HG03432 (cell line): Measurements from ENCODE around the gene MKRN1.
A peak's percentile ranks its signal among the peaks of the same experiment; 100 is the strongest.
"Not testable (repeated sequence)": the region's sequence is repeated elsewhere in the genome, so short reads cannot be mapped to it uniquely, and the experiment has no call there.

Experiments used
- ATAC-seq: cut with Tn5 transposase; IDR thresholded peaks from one replicate; pipeline ENCODE4 v1.9.1; 2021; ENCODE audit warnings: mild to moderate bottlenecking, moderate library complexity; ENCODE audit not compliant: unreplicated experiment

Gene MKRN1

DNA sequence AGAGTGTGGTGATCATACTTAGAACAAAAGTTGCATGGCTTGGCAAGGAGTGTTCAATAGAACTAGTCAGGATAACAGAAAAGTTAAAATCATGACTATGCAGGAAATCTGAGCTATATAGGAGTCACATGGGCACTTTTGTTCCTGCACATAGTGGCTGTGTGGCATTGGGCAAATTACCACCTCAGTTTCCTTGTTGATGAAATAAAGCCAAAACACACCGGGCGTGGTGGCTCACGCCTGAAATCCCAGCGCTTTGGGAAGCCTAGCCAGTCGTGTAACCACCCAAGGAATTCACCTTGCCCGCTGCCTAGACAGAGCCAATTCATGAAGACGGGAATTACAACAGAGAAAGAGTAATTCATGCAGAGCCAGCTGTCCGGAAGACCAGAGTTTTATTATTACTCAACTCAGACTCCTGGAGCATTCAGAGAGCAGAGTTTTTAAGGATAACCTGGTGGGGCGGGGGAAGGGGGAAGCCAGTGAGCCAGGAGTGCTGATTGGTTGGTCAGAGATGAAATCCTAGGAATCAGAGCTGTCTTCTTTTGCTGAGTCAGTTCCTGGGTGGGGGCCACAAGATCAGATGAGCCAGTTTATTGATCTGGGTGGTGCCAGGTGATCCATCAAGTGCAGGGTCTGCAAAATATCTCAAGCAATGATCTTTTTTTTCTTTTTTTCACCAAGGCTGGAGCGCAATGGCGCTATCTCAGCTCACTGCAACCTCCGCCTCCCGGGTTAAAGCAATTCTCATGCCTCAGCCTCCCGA is 6.4 kb upstream of the MKRN1 start:
- no peak for ATAC-seq

DNA sequence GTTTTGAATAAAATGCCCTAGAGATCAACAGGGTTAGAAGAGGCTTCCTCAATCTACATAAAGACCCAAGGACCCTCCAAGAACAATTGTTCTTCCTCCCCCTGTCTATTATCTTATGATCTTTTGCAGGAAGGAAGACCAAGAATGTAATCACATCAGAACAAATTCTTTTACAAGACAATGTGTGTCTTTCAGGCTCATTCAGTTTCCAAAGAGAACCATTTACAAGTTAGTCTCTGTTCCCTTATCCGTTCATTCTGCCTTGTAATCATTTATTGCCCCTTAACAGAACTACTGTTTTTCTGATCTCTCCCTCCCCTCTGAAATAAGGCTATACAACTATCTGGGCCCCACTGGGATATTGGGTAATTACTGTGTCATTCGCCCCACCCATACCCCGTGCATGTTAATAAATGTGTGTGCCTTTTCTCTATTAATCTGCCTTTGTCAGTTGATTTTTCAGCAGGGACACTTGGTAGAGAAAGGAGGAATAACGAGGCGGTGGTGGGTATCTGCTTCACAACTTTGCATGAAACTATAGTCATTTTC is 5.7 kb upstream of the MKRN1 start:
- no peak for ATAC-seq

DNA sequence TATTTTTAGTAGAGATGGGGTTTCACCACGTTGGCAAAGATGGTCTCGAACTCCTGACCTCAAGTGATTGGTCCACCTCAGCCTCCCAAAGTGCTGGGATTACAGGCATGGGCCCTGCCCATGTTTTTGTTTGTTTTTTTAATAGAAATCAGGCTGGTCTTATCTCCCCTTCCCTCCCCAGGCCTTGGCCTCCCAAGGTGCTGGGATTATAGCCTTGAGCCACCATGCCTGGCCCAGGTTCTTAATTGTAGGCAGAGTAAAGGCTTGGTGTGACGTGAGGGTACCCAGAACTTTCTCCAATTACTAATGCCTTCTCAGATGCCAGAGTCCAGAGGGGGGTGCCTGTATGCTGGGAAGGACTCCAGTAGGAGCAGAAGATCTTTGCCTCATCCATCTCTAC is 5.2 kb upstream of the MKRN1 start:
- ATAC-seq = no peak

DNA sequence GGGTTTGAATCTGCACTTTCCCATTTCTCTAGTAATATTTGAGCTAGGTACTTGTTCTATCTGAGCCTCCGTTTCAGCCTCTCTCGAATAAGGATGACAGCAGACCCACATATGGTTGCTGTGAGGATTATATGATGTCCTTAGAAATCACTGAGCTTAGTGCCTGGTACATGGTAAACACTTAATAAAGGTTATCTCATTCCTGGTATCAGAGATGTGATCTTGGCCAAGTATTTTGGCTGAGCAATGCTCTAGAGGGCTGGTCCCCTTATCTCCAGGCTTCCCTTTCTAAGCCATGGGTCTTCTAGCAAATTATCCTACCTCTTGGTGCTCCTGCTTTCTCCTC is 407 bp upstream of the MKRN1 start:
- ATAC-seq = no peak

DNA sequence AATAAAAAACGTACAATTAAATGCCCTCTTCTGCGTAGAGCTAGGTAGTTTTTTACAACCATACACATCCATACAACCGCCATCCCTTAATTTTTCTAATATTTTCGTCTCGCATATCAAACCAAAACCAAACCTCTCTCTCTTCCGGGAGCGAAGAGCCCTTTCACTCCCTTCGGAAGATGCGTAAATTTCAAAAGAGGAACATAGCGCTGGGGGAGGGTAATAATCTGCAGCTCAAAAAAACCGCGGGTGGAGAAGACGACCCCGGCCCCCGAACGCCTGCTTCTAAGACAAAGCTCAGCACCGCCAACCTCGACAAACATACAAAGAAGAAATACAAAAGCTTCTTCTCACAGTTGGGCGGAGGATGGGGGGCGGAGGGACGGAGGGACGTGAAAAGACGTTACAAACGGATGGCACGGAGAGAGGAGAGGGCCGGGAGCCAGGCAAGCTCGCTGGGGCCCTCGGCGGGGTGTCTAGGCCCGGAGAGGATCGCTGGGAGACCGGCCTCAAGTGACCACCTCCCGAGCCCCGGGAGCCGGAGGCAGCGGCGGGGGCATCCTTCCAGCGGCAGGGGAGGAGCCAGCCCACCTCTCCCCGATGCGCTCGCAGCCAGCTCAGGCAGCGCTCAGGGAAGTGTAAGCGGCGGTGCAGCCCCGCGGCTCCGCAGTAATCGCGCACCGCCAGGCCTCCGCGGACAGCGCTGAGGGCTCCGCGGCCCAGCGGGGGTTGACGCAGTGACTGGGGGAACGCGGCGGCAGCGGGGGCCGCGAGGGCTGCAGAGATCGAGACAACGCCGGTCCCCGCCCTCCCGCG is 851 bp downstream of the MKRN1 start:
- peak; percentile 25 for ATAC-seq

DNA sequence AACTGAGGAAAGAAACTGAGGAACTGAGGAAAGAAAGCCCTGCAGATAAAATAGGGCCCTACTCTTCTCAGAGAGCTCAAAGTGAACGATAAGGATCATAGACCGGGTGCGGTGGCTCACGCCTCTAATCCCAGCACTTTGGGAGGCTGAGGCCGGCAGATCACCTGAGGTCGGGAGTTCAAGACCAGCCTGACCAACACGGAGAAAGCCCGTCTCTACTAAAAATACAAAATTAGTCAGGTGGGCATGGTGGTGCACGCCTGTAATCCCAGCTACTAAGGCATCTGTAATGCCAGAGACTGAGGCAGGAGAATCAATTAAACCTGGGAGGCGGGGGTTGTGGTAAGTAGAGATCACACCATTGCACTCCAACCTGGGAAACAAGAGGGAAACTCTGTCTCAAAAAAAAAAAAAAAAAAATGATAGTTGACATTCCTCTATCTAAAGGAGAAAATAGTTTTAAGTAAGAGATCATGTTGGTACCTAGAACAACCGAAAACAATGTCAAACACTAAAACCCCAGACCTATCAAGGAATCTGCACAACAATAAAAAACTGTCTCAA is 2.5 kb downstream of the MKRN1 start:
- ATAC-seq = no peak

DNA sequence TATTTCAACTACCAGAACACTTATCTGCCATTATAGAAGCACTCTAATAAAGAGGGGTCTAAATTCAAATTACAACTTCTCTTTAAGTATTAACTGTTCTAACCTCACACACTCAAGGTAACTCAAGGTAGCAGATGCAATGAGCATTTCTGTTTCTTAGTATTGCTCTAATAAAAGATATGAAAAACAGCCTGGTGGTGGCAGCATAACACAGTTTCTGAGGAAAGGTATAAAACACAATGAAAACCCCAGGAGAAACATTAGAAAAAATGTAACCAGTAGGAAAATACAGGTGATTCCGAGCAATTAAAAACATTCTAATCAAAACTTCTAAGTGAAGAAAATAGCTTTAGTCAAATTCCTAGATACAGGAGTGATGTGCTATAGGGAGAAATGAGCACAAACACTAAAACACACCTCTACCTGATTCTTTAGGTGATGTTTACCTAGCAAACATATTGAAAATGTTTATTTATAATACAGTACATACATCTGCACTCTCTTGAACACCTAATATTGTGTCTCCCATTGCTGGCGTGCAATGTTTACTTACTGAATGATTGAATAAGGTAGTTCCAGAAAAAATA is 3.5 kb downstream of the MKRN1 start:
- no peak for ATAC-seq

DNA sequence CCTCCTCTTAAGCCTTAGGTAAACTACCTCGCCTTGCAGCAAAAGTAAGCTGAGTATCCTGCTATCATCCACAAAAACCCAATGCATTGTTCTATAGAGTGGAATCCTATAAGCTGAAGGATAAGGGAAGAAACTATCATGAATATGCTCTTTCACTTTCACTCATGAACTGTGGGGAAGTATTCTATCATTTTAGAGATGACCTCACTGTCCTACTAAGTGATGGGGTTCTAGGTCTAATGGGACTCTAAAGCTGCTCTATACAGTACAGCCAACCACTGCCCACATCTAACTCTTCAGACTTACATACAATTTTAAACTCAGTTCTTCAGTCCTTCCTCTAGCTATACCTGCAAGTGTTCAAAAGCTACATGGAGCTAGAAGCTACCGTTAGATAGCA is 16.2 kb downstream of the MKRN1 start:
- ATAC-seq = no peak

DNA sequence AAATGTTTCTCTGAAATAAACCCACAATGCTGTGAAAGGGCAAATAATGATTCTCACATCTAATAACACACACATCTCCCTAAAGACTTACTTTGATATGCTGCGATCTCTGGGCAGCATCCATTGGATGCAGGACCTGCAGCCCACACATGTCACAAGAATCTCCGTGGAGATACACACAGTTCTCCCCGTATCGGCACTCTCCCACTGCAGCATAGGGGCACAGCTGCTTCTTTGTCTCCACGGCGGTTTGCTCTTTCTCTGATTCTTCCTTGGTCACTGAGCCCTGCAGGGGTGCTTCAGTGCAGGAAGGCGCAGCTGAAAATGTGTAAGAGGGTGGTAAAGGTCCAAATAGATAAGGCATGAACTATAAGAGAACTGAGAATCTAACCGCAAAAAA is 20.4 kb downstream of the MKRN1 start:
- ATAC-seq = no peak

DNA sequence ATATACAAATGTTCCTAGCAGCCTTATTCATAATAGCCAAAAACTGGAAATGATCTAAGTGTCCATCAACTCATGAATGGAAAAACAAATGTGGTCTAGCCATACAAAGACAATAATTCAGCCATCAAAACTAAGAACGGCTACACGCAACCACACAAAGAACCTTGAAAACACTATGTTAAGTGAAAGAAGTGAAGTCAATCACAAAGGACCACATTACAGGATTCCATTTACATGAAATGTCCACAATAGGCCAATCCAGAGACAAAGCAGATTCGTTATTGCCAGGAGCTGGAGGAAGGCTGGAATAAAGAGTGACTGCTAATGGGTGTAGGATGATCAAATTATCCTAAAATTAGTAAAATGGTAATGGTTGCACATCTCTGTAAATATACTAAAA is 21.1 kb downstream of the MKRN1 start:
- no peak for ATAC-seq

DNA sequence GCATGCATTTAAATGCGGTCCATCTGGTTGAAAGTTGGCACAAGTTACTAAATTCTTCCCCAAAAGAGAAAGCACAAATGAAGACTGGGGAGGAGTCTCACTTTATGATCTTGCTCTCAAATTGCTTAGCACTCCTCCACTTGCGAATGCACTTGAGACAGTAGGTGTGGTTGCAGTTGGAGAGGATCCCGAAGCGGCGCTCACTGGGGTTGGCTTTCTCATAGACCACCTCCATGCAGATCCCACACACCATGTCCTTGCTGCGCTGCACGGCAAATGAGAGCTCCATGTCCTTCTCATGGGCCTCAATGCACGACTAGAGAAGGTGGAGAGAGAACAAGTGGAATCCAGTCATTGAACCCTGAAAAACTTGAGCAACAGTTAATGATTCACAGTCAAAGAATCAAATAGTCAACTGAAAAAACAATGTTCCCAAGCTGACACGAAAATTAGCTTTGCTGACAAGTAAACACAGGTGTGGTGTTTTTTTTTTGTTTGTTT is 22.7 kb downstream of the MKRN1 start:
- ATAC-seq = no peak

DNA sequence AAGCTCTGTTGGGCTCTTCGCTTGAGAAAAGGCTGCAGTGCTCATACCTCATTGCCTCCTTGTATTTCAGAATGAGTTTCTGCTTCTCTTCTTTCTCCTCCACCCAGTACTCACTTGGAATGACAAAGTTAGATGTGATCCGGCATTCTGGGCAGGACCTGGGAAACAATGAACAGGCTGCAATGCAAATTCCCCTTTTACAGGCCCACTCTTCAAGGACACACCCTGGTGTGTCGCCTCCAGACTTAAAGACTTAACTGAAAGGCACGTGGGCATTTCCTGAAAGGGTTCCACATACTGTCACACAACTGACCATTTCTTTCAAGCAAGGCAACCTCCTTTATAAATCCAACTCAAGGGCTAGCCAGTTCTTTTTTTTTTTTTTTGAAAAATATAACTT is 23.6 kb downstream of the MKRN1 start:
- ATAC-seq = no peak

DNA sequence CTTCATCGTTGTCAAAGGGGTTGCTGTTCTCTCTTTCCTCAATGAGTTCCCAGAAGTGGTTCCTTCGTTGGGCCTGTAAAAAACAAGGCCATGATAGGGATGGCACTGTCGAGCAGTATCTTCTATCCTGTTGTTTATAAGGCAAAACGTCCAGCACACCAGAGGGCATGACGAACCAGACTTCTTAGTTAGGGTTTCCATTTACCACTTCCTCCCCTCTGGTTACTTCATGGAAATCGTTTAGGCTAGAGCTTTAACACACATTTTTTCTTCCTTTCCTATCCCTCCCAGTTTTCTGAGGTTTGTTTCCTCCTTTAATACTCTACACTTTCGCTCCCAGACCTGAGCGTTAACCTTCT is 24.7 kb downstream of the MKRN1 start:
- ATAC-seq = no peak

DNA sequence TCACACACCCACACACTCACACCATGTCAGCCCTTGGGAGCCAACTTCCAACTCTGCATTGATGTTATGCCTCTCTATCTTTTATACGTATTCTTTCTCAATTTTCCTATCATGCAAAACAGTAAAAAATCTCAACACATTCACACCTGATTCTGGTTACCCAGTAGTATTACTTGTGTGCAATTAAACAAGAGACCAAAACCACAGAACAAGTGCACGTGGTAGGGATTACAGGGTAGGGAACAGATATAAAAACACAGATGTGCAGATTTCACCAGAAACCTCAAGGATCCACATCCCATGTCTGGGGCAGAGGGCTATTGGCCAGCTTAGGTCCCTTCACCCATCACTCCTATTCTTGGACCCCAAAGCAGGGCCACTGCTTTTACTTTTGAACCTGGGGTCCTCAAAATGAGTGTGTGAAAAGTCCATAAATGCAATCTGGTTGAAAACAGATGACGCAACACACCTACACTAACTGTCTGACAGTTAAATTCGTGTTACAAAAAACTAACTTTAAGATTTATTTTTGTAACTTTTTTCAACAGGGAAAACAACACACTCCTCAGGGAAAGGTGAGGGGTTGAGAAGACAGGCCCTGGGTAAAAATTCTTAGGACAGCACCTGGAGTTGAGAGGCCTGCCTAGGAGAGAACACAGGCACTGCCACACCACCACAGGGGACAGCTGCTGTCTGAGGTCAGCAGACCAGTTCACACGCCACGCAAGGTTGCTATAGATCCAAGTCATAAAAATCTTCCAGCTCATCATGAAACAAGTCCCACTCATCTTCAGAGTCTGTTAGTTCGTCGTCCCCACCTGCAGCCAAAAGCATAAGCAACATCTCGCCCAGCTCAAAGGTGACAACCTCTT is 25.3 kb downstream of the MKRN1 start:
- not testable (repeated sequence) for ATAC-seq

DNA sequence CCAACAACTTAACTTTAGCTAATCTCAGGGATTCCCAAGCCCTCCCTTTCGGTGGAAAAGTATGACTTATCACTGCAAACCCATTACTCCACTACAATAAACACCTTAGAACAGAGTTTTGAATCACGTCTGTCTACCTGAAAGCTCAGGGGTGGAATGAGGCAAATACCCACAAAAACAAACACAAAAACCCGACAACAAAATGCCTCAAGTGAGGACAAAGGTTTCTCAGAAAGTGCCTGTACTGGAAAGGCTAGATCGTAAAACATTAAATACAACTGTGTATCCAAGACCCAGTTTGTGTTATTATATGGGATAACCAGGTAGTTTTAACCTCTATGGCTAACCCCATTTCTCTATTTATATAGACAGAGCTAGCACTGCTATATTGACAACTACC is 26.0 kb downstream of the MKRN1 start:
- ATAC-seq = no peak

DNA sequence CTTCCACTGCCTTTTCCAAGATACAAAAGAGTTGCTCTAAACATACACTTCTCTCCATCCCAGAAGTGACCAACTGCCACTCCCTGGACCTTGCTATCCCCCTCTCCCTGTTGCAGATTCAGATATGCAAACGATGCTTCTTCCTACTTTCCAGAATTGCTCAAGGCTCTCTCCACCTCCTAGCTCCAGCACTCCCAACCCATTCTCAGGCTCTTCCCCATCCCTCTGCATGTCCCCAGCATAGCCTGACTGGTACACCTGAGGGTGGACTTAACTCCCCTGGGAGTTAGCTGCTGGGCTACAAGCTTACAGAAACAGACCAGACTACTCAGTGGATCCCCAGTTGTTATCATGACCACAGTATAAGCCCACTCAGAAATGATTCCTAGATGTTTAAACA is 27.6 kb downstream of the MKRN1 start:
- ATAC-seq = no peak

DNA sequence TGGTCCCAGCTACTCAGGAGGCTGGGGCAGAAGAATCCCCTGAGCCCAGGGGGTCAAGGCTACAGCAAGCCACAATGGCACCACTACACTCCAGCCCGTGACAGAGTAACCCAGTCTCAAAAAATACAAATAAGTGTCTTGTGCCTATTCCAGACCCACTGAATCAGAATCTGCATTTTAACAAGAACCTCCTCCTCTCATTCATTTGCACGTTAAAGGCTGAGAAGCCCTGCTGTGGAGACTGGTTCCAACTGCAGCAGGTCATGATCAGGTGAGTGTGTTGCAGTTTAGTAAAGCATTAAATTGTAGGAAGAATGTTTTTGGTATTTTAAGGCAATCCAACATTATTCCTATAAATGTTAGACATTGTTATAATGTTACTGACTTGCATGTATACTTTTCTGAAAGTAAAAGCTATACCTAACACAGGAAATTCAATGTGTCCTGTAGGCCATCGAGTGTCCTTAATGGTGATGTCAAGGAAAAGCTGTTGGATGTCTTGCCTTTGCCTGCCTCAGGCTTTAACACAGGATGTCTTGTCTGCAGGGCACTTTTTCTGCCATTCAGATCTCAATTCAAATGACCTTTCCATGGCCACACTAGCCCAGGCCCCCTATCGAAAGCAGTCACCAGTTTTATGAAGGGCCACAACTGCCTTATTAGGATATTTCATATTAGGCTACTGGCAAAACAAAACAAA is 30.4 kb downstream of the MKRN1 start:
- ATAC-seq = no peak

DNA sequence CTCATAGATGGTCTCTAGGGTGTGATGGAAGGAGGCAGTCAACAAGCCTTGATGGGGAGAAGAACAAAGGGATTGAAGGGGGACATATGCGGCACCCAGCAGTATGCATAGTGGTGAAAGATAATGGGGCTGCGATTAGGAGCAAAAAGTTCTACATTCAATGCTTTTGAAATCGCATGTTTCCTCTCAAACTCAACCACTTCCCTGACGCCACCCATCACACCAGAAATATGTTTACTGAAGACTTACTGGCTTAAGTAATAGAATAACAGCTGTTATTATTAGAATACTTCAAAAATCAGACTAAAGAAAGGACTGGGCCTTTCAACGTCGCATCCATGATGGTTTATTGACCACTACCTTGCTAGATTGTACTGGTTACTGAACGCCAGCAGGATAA is 31.5 kb downstream of the MKRN1 start:
- no peak for ATAC-seq

DNA sequence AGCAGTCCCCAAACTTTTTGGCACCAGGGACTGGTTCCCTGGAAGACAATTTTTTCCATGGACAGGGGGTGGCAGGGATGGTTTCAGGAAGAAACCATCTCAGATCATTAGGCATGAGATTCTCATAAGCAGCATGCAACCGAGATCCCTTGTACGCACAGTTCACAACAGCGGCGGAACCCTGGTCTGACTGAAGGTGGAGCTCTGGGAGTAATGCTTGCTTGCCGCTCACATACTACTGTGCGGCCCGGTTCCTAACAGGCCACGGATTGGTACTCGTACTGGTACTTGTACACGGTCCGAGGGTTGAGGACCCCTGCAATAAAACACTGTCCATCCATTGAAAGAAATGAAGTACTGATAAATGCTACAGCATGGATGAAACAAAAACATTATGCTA is 32.8 kb downstream of the MKRN1 start:
- ATAC-seq = no peak

DNA sequence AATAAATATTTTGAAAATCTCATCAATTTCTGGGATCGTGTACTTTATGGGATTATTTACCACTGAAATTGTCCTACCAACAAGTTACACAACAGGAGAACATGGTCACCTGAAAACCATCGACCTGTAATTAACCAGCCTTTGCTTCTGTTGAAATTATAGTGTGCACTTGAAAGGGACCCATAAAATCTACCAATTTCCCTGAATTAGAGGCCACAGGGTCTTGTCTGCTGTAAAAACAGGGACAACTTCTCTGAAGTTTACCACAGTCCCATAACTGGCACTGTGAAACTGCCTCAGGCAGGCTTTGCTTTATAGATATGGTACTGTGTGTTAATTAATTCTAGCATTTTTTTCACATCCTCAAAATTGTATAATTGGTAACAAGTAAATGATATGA is 37.8 kb downstream of the MKRN1 start:
- ATAC-seq = no peak
